HL-60 (cell line): ENCODE data around the gene TANGO2.

Source experiments
- DNase-seq, 2 experiments: peaks; one replicate each; pipeline ENCODE4 v3.0.0-alpha.2; 2010 to 2020; ENCODE audit warnings: low read depth in 1 of 2, low spot score in 1 of 2
- H3K27ac ChIP-seq: fragments of 250-450 bp; sonication (Bioruptor Pico); replicated peaks from 2 replicates; pipeline ENCODE4 v1.5.1; 2020; ENCODE audit warnings: mild to moderate bottlenecking, moderate library complexity
- H3K27me3 ChIP-seq: fragments of 250-450 bp; sonication (Bioruptor Pico); 2 replicates; pipeline ENCODE4 v1.5.1; 2021; ENCODE audit warnings: mild to moderate bottlenecking, moderate library complexity; ENCODE audit not compliant: insufficient read depth, poor library complexity, severe bottlenecking
- H3K4me3 ChIP-seq: replicated peaks from 2 replicates; pipeline ENCODE4 v1.5.1; 2011; ENCODE audit warnings: mild to moderate bottlenecking, control low read depth, low read length; ENCODE audit not compliant: insufficient read depth
- GABPA ChIP-seq: IDR thresholded peaks from 2 replicates; pipeline ENCODE4 v1.6.1; 2012; ENCODE audit warnings: low read depth
- POLR2AphosphoS5 ChIP-seq: IDR thresholded peaks from 2 replicates; pipeline ENCODE4 v1.6.1; 2012; ENCODE audit warnings: low read depth
- SPI1 ChIP-seq: IDR thresholded peaks from 2 replicates; pipeline ENCODE4 v1.6.1; 2012; ENCODE audit warnings: low read depth, mild to moderate bottlenecking, borderline replicate concordance
- TF ChIP-seq, protein P1 (sequence below): IDR thresholded peaks from one replicate; pipeline ENCODE4 v1.5.1; 2011; ENCODE audit warnings: low read length, control low read depth, inconsistent platforms; ENCODE audit not compliant: insufficient read depth
- TF ChIP-seq, protein P2 (sequence below): IDR thresholded peaks from 2 replicates; pipeline ENCODE4 v1.6.1; 2012; ENCODE audit warnings: low read depth; ENCODE audit not compliant: insufficient replicate concordance

The TANGO2 gene

DNA sequence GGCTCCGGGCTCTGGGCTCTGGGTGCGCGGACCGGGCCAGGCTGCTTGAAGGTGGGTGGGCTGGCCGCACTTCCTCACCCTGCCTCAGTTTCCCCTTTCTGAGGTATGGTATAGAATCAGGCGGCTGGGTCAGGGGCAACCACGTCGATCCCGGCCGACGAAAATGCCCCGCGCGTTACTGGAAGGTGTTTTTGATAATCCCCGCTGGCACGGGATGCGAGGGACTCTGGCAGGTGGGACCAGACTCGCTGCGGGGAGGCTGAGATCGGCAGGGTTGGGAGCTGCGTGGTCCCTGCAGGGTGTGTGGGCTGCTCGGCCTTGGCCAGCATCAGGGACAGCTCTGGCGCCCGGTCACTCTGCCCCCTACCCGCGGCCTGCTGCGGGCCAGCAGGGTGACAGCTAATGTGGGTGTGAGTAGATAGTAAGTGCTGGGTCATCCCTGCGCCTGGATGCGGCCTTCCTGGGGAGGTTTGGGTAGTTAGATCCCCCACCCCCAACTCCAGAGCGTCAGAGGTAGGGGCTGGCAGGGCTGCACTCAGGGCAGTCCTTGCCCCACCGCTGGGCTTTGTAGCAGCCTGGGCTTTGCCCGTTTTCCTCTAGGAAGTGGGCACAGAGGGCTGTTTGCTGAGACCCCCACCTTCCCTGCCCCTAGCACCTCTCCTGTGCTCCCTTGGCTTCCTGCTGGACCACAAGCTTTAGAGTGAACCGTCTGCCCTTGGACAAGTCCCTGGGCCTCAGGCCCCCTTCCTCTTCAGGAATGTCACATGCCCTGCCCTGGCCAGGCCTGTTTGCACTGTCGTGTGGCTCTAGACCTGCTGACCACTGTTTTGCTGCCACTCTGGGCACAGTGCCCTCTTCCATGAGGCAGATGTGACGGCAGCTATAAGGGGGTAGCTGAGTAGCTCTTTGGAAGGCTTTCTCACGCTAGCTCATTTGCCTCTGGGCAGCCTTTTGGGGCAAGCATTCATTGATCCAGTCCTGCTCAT is 579 bp downstream of the TANGO2 start:
- peak overlapping the region; percentile 82 for H3K27ac ChIP-seq
- DNase-seq: peak; percentile 9 to 43

DNA sequence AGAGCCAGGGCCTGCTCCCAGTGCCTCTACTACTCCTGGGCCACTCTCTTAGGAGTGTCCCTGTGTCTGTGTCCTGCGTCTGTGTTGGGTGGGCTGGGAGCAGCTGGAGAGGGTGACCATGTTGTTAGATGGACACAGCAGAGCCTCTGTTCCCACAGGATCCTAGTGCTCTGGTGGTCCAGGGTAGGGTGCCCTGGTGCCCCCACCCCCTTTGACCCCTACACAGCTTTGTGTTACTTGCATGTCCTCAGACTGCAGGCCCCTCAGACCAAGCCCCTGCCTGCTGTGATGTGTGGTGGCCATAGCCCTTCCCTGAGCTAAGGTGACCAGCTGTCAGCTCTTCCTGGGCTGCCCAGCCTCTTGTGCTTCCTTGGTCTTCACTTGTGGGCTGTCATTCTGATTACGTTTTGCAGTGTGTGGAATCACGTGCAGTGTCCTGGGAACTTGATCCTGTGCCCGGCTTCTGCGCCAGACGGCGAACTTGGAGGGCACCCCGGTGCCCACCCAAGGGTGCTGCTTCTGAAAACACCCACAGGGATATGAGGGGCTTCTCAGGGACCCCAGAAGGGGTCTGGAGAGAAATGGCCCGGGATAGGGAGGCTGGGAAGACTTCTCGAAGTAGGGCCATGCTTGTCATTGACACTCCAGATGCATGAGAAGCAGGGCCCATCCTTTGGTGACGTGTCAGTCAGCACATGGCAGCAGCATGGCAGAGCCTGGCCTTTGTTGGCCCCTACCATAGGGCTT is 1.5 kb downstream of the TANGO2 start:
- DNase-seq: no peak
- H3K4me3 ChIP-seq: peak overlapping the region; percentile 89
- TF ChIP-seq, protein P1, sequence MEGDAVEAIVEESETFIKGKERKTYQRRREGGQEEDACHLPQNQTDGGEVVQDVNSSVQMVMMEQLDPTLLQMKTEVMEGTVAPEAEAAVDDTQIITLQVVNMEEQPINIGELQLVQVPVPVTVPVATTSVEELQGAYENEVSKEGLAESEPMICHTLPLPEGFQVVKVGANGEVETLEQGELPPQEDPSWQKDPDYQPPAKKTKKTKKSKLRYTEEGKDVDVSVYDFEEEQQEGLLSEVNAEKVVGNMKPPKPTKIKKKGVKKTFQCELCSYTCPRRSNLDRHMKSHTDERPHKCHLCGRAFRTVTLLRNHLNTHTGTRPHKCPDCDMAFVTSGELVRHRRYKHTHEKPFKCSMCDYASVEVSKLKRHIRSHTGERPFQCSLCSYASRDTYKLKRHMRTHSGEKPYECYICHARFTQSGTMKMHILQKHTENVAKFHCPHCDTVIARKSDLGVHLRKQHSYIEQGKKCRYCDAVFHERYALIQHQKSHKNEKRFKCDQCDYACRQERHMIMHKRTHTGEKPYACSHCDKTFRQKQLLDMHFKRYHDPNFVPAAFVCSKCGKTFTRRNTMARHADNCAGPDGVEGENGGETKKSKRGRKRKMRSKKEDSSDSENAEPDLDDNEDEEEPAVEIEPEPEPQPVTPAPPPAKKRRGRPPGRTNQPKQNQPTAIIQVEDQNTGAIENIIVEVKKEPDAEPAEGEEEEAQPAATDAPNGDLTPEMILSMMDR: no peak
- TF ChIP-seq, protein P2, sequence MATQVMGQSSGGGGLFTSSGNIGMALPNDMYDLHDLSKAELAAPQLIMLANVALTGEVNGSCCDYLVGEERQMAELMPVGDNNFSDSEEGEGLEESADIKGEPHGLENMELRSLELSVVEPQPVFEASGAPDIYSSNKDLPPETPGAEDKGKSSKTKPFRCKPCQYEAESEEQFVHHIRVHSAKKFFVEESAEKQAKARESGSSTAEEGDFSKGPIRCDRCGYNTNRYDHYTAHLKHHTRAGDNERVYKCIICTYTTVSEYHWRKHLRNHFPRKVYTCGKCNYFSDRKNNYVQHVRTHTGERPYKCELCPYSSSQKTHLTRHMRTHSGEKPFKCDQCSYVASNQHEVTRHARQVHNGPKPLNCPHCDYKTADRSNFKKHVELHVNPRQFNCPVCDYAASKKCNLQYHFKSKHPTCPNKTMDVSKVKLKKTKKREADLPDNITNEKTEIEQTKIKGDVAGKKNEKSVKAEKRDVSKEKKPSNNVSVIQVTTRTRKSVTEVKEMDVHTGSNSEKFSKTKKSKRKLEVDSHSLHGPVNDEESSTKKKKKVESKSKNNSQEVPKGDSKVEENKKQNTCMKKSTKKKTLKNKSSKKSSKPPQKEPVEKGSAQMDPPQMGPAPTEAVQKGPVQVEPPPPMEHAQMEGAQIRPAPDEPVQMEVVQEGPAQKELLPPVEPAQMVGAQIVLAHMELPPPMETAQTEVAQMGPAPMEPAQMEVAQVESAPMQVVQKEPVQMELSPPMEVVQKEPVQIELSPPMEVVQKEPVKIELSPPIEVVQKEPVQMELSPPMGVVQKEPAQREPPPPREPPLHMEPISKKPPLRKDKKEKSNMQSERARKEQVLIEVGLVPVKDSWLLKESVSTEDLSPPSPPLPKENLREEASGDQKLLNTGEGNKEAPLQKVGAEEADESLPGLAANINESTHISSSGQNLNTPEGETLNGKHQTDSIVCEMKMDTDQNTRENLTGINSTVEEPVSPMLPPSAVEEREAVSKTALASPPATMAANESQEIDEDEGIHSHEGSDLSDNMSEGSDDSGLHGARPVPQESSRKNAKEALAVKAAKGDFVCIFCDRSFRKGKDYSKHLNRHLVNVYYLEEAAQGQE: no peak
- no peak for TF ChIP-seq POLR2AphosphoS5
- TF ChIP-seq GABPA: no peak
- no peak for TF ChIP-seq SPI1
- H3K27me3 ChIP-seq: no peaks in the 10 kb centered on the region
- H3K27ac ChIP-seq: peak overlapping the region; percentile 82

More for the DNA sequence above, 579 bp downstream of the TANGO2 start:
- peak overlapping the region; percentile 89 for H3K4me3 ChIP-seq
- no peaks in the 10 kb centered on the region for H3K27me3 ChIP-seq
- TF ChIP-seq GABPA (no peak), SPI1 (no peak), POLR2AphosphoS5 (no peak)
- TF ChIP-seq, protein P2: no peak
- TF ChIP-seq, protein P1: no peak

DNA sequence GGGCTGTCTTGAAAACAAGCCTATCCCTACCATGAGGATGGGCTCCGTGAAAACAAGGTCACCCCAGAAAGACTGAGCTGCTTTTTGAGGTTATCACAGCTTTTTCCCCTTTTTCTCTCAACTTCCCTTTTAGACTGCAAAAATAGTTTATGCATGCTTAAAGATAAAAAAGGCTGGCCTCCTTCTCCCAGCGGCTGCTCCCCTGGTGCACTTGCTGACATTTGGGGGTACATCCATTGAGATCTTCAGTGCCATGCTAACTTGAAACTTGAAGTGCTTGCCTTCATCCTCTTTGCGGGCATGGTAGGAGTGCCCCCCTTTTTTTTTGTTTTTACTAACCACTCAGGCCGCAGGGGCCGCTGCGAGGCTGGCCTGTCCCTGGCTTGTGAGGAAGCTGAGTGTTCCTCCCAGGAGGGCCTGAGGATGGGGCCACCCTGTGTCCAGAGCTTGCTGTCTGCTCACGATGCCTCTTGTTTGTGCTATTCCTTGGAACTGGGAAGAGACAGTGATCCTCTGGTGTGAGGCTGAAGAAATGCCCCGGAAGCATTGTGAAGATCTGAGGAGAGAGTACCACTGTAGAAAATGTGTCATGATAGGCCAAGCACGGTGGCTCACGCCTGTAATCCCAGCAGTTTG is 2.2 kb downstream of the TANGO2 start:
- TF ChIP-seq SPI1: no peak; the same call in 1 of the 2 replicates
- TF ChIP-seq, protein P1: no peak
- TF ChIP-seq GABPA: no peak
- TF ChIP-seq POLR2AphosphoS5: no peak
- TF ChIP-seq, protein P2: no peak
- Histone ChIP-seq H3K27me3 (no peaks in the 10 kb centered on the region), H3K4me3 (no peak overlapping the region), H3K27ac (peak overlapping the region; percentile 82)
- peak; percentile 26 to 47 for DNase-seq
